Measurements from ENCODE around the gene VPS26A.

The VPS26A gene

GRCh38 chr10:69102440-69102839, 21.5 kb upstream of the VPS26A start:
- DNase-seq: no peak
- Histone ChIP-seq H3K27ac (ENCODE audit: insufficient read depth, low read length, poor library complexity, severe bottlenecking) (no peak overlapping the region), H3K4me3 (ENCODE audit: insufficient read depth, low read depth, low read length, poor library complexity, severe bottlenecking) (no peak overlapping the region), H3K4me1 (ENCODE audit: control insufficient read depth, insufficient read depth, low read length, poor library complexity, severe bottlenecking) (peaks cover 3% of the 10 kb centered on the region), H3K27me3 (replicated peaks; ENCODE audit: control insufficient read depth, insufficient read depth, low read length, poor library complexity, severe bottlenecking) (no peaks in the 10 kb centered on the region), H3K9me3 (ENCODE audit: control insufficient read depth, low read length) (no peaks in the 10 kb centered on the region), H3K36me3 (ENCODE audit: control insufficient read depth, insufficient read depth, low read length) (peaks cover 57% of the 10 kb centered on the region)

- H3K36me3 ChIP-seq (ENCODE audit: control insufficient read depth, insufficient read depth, low read length): peaks cover 47% of the 10 kb centered on the region
- H3K4me3 ChIP-seq (ENCODE audit: insufficient read depth, low read depth, low read length, poor library complexity, severe bottlenecking): no peak overlapping the region
- DNase-seq: no peak
Observed at GRCh38 chr10:69103784-69104183, 20.2 kb upstream of the VPS26A start.

GRCh38 chr10:69104994-69105790, 18.8 kb upstream of the VPS26A start:
- Histone ChIP-seq H3K36me3 (ENCODE audit: control insufficient read depth, insufficient read depth, low read length) (peaks cover 35% of the 10 kb centered on the region), H3K4me3 (ENCODE audit: insufficient read depth, low read depth, low read length, poor library complexity, severe bottlenecking) (no peak overlapping the region), H3K27me3 (replicated peaks; ENCODE audit: control insufficient read depth, insufficient read depth, low read length, poor library complexity, severe bottlenecking) (no peaks in the 10 kb centered on the region), H3K4me1 (ENCODE audit: control insufficient read depth, insufficient read depth, low read length, poor library complexity, severe bottlenecking) (peaks cover 3% of the 10 kb centered on the region), H3K9me3 (ENCODE audit: control insufficient read depth, low read length) (no peaks in the 10 kb centered on the region), H3K27ac (ENCODE audit: insufficient read depth, low read length, poor library complexity, severe bottlenecking) (no peak overlapping the region)
- no peak for DNase-seq

More at GRCh38 chr10:69103784-69104183, 20.2 kb upstream of the VPS26A start:
- Histone ChIP-seq H3K27ac (ENCODE audit: insufficient read depth, low read length, poor library complexity, severe bottlenecking) (no peak overlapping the region), H3K9me3 (ENCODE audit: control insufficient read depth, low read length) (no peaks in the 10 kb centered on the region), H3K4me1 (ENCODE audit: control insufficient read depth, insufficient read depth, low read length, poor library complexity, severe bottlenecking) (peaks cover 3% of the 10 kb centered on the region), H3K27me3 (replicated peaks; ENCODE audit: control insufficient read depth, insufficient read depth, low read length, poor library complexity, severe bottlenecking) (no peaks in the 10 kb centered on the region)

- Histone ChIP-seq H3K9me3 (ENCODE audit: control insufficient read depth, low read length) (no peaks in the 10 kb centered on the region), H3K27me3 (replicated peaks; ENCODE audit: control insufficient read depth, insufficient read depth, low read length, poor library complexity, severe bottlenecking) (no peaks in the 10 kb centered on the region), H3K27ac (ENCODE audit: insufficient read depth, low read length, poor library complexity, severe bottlenecking) (no peak overlapping the region), H3K4me1 (ENCODE audit: control insufficient read depth, insufficient read depth, low read length, poor library complexity, severe bottlenecking) (peaks cover under 1% of the 10 kb centered on the region), H3K36me3 (ENCODE audit: control insufficient read depth, insufficient read depth, low read length) (peaks cover 26% of the 10 kb centered on the region), H3K4me3 (ENCODE audit: insufficient read depth, low read depth, low read length, poor library complexity, severe bottlenecking) (no peak overlapping the region)
- no peak for DNase-seq
Observed at GRCh38 chr10:69107176-69107490, 16.8 kb upstream of the VPS26A start.

GRCh38 chr10:69107699-69108098, 16.3 kb upstream of the VPS26A start:
- Histone ChIP-seq H3K9me3 (ENCODE audit: control insufficient read depth, low read length) (no peaks in the 10 kb centered on the region), H3K36me3 (ENCODE audit: control insufficient read depth, insufficient read depth, low read length) (peaks cover 22% of the 10 kb centered on the region), H3K4me3 (ENCODE audit: insufficient read depth, low read depth, low read length, poor library complexity, severe bottlenecking) (no peak overlapping the region), H3K4me1 (ENCODE audit: control insufficient read depth, insufficient read depth, low read length, poor library complexity, severe bottlenecking) (no peaks in the 10 kb centered on the region), H3K27ac (ENCODE audit: insufficient read depth, low read length, poor library complexity, severe bottlenecking) (no peak overlapping the region), H3K27me3 (replicated peaks; ENCODE audit: control insufficient read depth, insufficient read depth, low read length, poor library complexity, severe bottlenecking) (no peaks in the 10 kb centered on the region)
- DNase-seq: no peak

GRCh38 chr10:69119896-69120295, 4.1 kb upstream of the VPS26A start:
- Histone ChIP-seq H3K27ac (ENCODE audit: insufficient read depth, low read length, poor library complexity, severe bottlenecking) (no peak overlapping the region), H3K27me3 (replicated peaks; ENCODE audit: control insufficient read depth, insufficient read depth, low read length, poor library complexity, severe bottlenecking) (no peaks in the 10 kb centered on the region), H3K36me3 (ENCODE audit: control insufficient read depth, insufficient read depth, low read length) (no peaks in the 10 kb centered on the region), H3K4me1 (ENCODE audit: control insufficient read depth, insufficient read depth, low read length, poor library complexity, severe bottlenecking) (peaks cover under 1% of the 10 kb centered on the region), H3K9me3 (ENCODE audit: control insufficient read depth, low read length) (no peaks in the 10 kb centered on the region), H3K4me3 (ENCODE audit: insufficient read depth, low read depth, low read length, poor library complexity, severe bottlenecking) (no peak overlapping the region)
- no peak for DNase-seq

GRCh38 chr10:69123306-69123746, 652 bp upstream of the VPS26A start:
- H3K27me3 ChIP-seq (replicated peaks; ENCODE audit: control insufficient read depth, insufficient read depth, low read length, poor library complexity, severe bottlenecking): no peaks in the 10 kb centered on the region
- peak overlapping the region; percentile 80 for H3K4me3 ChIP-seq (ENCODE audit: insufficient read depth, low read depth, low read length, poor library complexity, severe bottlenecking)
- DNase-seq: peak in 1 of 3 donors; percentile 7
- no peaks in the 10 kb centered on the region for H3K9me3 ChIP-seq (ENCODE audit: control insufficient read depth, low read length)
- H3K27ac ChIP-seq (ENCODE audit: insufficient read depth, low read length, poor library complexity, severe bottlenecking): peak overlapping the region; percentile 95
- no peaks in the 10 kb centered on the region for H3K36me3 ChIP-seq (ENCODE audit: control insufficient read depth, insufficient read depth, low read length)
- H3K4me1 ChIP-seq (ENCODE audit: control insufficient read depth, insufficient read depth, low read length, poor library complexity, severe bottlenecking): peaks cover 9% of the 10 kb centered on the region

- peaks cover 9% of the 10 kb centered on the region for H3K4me1 ChIP-seq (ENCODE audit: control insufficient read depth, insufficient read depth, low read length, poor library complexity, severe bottlenecking)
- no peaks in the 10 kb centered on the region for H3K36me3 ChIP-seq (ENCODE audit: control insufficient read depth, insufficient read depth, low read length)
- no peaks in the 10 kb centered on the region for H3K9me3 ChIP-seq (ENCODE audit: control insufficient read depth, low read length)
- H3K27ac ChIP-seq (ENCODE audit: insufficient read depth, low read length, poor library complexity, severe bottlenecking): peak overlapping the region; percentile 95
- H3K27me3 ChIP-seq (replicated peaks; ENCODE audit: control insufficient read depth, insufficient read depth, low read length, poor library complexity, severe bottlenecking): no peaks in the 10 kb centered on the region
- H3K4me3 ChIP-seq (ENCODE audit: insufficient read depth, low read depth, low read length, poor library complexity, severe bottlenecking): peak overlapping the region; percentile 80
- DNase-seq: peak; percentile 27 to 49 (median 29)
Observed at GRCh38 chr10:69124563-69125268, 738 bp downstream of the VPS26A start.

GRCh38 chr10:69125554-69125953, 1.6 kb downstream of the VPS26A start:
- DNase-seq: no peak
- Histone ChIP-seq H3K36me3 (ENCODE audit: control insufficient read depth, insufficient read depth, low read length) (no peaks in the 10 kb centered on the region), H3K27ac (ENCODE audit: insufficient read depth, low read length, poor library complexity, severe bottlenecking) (no peak overlapping the region), H3K4me3 (ENCODE audit: insufficient read depth, low read depth, low read length, poor library complexity, severe bottlenecking) (peak overlapping the region; percentile 80), H3K4me1 (ENCODE audit: control insufficient read depth, insufficient read depth, low read length, poor library complexity, severe bottlenecking) (peaks cover 9% of the 10 kb centered on the region), H3K27me3 (replicated peaks; ENCODE audit: control insufficient read depth, insufficient read depth, low read length, poor library complexity, severe bottlenecking) (no peaks in the 10 kb centered on the region), H3K9me3 (ENCODE audit: control insufficient read depth, low read length) (no peaks in the 10 kb centered on the region)

- no peak overlapping the region for H3K27ac ChIP-seq (ENCODE audit: insufficient read depth, low read length, poor library complexity, severe bottlenecking)
- H3K9me3 ChIP-seq (ENCODE audit: control insufficient read depth, low read length): no peaks in the 10 kb centered on the region
- H3K36me3 ChIP-seq (ENCODE audit: control insufficient read depth, insufficient read depth, low read length): peaks cover 17% of the 10 kb centered on the region
- H3K4me1 ChIP-seq (ENCODE audit: control insufficient read depth, insufficient read depth, low read length, poor library complexity, severe bottlenecking): peaks cover 5% of the 10 kb centered on the region
- H3K27me3 ChIP-seq (replicated peaks; ENCODE audit: control insufficient read depth, insufficient read depth, low read length, poor library complexity, severe bottlenecking): no peaks in the 10 kb centered on the region
- no peak overlapping the region for H3K4me3 ChIP-seq (ENCODE audit: insufficient read depth, low read depth, low read length, poor library complexity, severe bottlenecking)
- no peak for DNase-seq
Observed at GRCh38 chr10:69130251-69130650, 6.3 kb downstream of the VPS26A start.

All from effector memory CD4-positive, alpha-beta T cell (primary cell).